ENCODE data around the gene RIPOR2. TPM values are rescaled to one million over a fixed set of nuclear protein-coding genes. Genes with fewer than 3 reads are reported as not detected.

RIPOR2 gene
- total RNA-seq, 1 donor, result 0.72 TPM

- TF ChIP-seq, protein P1, sequence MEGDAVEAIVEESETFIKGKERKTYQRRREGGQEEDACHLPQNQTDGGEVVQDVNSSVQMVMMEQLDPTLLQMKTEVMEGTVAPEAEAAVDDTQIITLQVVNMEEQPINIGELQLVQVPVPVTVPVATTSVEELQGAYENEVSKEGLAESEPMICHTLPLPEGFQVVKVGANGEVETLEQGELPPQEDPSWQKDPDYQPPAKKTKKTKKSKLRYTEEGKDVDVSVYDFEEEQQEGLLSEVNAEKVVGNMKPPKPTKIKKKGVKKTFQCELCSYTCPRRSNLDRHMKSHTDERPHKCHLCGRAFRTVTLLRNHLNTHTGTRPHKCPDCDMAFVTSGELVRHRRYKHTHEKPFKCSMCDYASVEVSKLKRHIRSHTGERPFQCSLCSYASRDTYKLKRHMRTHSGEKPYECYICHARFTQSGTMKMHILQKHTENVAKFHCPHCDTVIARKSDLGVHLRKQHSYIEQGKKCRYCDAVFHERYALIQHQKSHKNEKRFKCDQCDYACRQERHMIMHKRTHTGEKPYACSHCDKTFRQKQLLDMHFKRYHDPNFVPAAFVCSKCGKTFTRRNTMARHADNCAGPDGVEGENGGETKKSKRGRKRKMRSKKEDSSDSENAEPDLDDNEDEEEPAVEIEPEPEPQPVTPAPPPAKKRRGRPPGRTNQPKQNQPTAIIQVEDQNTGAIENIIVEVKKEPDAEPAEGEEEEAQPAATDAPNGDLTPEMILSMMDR (IDR thresholded peaks at IDR 0.05; ENCODE audit: insufficient read depth, low read length), result no peak
- DNase-seq (ENCODE audit: low read depth), result no peak
- no peak overlapping the region for H3K4me3 ChIP-seq (ENCODE audit: low read depth, low read length)
These were observed 9.3 kb upstream of the RIPOR2 start for GRCh38 chr6:24945054-24945453.

DNA sequence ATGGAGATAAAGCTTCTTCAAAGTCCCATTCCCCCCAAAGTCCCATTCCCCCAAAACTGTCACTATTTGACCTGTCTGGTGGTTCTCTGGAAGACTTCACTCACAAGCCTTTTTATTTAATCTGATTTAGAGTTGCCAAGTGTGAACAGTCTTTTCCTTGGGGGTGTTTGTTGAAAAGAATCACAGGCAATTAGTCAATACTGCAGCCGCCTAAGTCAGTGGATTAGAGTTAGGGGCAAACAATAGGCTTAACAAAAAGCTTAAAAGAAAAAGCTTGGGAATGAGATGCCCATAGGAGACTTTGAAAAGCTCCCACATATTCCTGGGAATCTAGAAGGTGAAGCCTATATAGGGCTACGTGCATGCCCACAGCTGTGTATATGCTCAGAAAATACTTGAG lies 8.0 kb upstream of the RIPOR2 start:
- no peak for DNase-seq (ENCODE audit: low read depth)
- no peak overlapping the region for H3K4me3 ChIP-seq (ENCODE audit: low read depth, low read length)
- TF ChIP-seq, protein P1 (IDR thresholded peaks at IDR 0.05; ENCODE audit: insufficient read depth, low read length), result no peak

GRCh38 chr6:24940311-24940917 lies 4.7 kb upstream of the RIPOR2 start:
- no peak overlapping the region for H3K4me3 ChIP-seq (ENCODE audit: low read depth, low read length)
- TF ChIP-seq, protein P1 (IDR thresholded peaks at IDR 0.05; ENCODE audit: insufficient read depth, low read length), result no peak
- no peak for DNase-seq (ENCODE audit: low read depth)

GRCh38 chr6:24936641-24937317 lies 1.0 kb upstream of the RIPOR2 start:
- TF ChIP-seq, protein P1 (IDR thresholded peaks at IDR 0.05; ENCODE audit: insufficient read depth, low read length), result no peak
- H3K4me3 ChIP-seq (ENCODE audit: low read depth, low read length), result no peak overlapping the region
- no peak for DNase-seq (ENCODE audit: low read depth)

DNA sequence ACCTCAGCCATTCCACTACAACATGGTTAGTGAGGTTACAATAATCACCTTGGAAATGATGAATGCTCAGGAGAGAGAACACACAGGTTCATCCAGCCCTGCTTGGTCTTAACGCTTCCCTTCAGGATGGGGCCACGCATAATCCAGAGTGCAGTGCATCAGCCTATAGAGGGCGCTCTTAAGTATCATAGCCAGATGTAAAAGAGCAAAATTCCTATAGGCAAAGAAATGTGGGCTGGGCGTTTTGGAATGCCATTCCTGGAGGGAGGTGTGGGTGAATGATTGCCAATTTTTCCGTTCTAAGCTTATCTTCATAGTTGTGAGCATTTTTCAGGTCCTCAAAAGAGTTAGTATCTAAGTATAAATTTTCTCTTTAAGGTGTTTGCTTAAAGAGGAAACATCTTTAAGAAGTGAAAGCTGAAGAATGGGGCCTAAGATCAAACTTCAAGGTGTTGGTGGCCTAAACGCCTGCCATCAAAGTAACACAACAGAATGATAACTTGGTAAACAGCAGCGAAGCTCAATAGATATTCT lies 1.8 kb downstream of the RIPOR2 start:
- TF ChIP-seq, protein P1 (IDR thresholded peaks at IDR 0.05; ENCODE audit: insufficient read depth, low read length), result peak; percentile 27
- H3K4me3 ChIP-seq (ENCODE audit: low read depth, low read length), result no peak overlapping the region
- DNase-seq (ENCODE audit: low read depth), result no peak

DNA sequence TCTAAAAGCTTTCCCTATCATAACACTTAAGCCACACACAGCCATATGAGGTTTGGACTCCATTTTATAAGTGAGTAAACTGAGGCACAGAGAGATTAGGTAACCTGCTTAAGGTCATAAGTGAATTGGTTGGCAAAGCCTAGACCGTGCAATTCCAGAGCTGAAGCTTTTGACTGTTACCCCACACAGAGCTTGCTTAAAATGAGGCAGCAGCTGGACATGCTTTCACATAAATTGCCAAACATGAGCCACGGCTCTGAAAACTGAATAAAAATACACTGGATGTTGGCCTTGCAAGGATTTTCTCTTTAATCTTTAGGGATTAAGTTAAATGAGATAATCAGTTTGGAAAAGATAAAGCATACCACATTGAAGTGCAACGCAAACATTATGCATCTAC lies 2.5 kb downstream of the RIPOR2 start:
- TF ChIP-seq, protein P1 (IDR thresholded peaks at IDR 0.05; ENCODE audit: insufficient read depth, low read length), result no peak
- no peak for DNase-seq (ENCODE audit: low read depth)
- H3K4me3 ChIP-seq (ENCODE audit: low read depth, low read length), result no peak overlapping the region
